CD4-positive, alpha-beta T cell treated with Interleukin-6 at 100 ng/mL for 8 hours (primary cell): ENCODE measurements around the gene DPYSL4.
"Not testable (repeated sequence)": the region's sequence is repeated elsewhere in the genome, so short reads cannot be mapped to it uniquely, and the experiment has no call there.

ENCODE experiments used
- DNase-seq: peaks from one replicate; pipeline ENCODE4 v3.0.0-alpha.2; 2020; ENCODE audit warnings: mixed read lengths, low spot score

DPYSL4 gene

DNA sequence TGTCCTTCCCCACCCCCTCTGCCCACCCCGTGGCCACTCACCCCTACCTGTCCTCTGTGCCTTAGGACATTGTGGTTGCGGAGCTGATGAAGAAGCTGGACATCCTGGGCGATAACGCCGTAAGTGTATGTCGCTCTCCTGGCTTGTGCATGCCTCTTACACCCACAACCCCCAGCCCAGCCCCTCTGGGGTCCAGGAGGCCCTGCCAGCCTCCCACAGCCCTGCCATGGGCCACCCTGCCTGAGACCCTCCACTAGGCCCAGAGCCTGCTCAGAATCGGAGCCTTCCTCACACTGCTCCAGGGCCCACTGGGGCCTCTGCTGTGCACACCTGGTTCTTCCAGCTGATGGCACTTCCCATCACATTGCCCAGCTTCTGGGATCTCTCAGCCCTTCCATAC, 36.8 kb upstream of the DPYSL4 start:
- no peak for DNase-seq

DNA sequence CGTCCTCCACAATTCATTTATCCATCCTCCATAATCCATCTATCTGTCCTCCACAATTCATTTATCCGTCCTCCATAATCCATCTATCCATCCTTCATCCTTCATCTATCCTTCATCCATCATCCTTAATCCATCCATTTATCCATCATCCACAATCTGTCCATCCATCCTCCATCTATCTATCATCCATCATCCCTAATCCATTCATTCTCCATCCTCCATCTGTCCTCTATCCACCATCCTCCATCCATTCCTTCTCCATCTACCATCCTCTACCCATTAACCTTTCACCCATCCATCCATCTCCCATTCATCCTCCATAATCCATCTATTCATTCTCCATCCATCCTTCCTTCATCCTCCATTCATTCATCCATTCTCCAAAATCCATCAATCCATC, 36.0 kb upstream of the DPYSL4 start:
- DNase-seq: no peak

DNA sequence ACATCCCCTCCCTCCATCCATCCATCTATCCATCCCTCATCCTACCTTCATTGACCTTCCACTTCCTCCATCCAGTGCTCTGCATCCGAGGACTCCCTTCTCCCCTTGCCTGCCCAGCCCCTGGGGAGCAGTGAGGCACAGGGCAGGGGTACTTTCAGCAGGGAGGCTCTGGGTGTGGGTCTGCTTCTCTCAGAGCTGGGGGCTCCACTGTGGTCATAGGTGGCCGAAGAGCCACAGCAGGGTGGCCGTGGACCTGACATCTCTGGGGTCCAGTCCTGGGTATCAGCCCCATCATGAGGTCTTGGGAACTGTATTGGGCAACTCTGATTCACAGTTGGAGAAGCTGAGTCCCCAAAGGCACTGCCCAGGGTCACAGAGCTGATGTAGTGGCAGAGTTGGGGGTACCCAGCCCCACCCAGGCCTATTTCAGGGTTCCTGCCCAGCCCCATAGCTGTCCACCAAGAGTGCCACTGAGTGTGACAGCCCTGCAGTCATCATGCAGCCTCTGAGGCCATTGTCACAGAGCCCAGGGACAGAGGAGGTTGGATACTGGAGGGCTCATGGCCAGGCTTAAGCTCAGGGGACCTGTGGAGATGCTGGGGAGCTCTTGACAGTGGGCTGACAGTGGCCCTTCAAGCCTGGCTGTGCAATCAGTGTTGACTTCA, 35.3 kb upstream of the DPYSL4 start:
- no peak for DNase-seq

GRCh38 chr10:132151951-132152505, 34.7 kb upstream of the DPYSL4 start:
- no peak for DNase-seq

DNA sequence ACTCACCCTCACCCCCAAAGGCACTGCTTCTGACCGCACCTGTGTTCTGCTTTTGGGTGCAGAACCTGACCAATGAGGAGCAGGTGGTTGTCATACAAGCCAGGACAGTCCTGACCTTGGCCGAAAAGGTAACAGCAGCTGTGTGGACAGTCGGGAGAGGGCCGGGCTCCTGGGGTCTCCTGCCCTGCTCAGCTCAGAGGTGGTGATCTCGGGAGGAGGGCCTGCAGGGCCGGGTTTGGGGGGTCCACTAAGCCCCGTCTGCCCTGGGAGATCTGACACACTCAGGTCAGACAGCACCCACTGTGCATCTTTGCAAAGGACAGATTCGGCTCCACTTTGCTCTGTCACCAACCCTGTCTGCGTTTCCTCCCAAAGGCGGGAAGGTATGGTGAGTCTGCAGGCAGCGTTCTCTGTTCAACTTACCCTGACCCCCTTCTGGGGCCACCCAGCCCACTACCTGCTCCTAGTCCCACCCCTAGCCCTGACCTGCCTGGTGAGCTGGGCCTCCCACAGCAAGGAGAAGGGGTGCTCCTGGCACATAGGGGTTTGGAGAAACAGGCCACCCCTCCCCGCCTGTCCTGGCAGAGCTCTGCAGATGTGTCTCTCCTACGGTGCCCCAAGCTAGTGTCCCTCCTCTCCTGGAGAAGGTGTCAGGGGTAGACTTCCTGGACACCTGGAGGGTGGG, 33.7 kb upstream of the DPYSL4 start:
- DNase-seq: no peak

- DNase-seq: no peak
Observed at GRCh38 chr10:132153616-132154217, 33.0 kb upstream of the DPYSL4 start.

GRCh38 chr10:132154440-132154839, 32.3 kb upstream of the DPYSL4 start:
- no peak for DNase-seq

DNA sequence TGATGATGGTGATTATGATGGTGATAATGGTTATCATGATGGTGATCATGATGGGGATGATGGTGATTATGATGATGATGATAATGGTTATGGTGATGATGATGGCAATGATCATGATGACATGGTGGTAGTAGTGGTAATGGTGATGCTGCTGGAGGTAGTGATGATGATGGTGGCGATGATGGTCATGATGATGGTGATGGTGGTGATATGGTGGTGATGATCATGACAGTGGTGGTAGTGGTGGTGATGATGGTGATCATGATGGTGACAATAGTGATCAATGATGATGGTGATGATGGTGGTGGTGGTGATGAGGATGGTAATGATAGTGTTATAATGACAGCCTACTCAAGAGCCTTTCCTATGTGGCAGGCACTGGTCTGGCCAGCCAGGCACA, 31.8 kb upstream of the DPYSL4 start:
- no peak for DNase-seq

- no peak for DNase-seq
Observed at GRCh38 chr10:132155723-132156381, 30.9 kb upstream of the DPYSL4 start.

DNA sequence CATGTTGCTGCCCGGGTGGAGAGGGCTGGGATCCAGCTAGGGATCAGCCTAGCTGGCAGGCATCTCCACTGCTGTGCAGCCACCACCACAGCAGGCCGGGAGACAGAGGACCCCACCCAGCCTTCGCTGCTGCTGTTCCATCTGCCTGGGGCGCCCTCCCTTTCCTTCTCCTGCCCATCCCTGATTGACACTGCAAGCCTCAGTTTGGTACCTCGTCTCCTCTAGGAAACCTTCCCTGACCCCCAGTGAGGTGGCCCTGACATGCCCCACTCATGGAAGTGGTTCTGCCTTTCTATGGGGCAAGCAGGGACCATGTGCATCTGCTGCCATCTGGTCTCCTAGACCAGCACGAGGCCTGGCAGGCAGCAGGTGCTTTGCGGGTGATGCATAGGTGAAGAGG, 30.4 kb upstream of the DPYSL4 start:
- DNase-seq: no peak

DNA sequence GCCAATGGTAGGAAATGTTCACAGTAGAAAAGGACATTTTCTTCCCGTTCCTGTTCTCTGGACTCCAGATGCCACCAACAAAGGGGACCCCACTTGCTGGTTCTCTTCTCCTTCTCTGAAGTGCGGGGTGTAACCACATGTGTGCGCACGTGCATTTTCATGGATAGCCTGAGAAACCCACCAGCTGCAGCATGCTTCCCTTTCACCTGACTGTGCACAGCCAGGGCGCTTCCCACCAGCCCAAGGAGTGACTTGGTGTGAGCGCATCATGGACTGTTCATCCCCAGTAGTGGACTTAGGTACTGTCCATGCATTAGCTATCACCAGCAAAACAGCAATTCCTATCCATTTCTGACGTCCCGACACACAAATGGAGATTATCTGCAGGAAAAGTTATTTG, 29.6 kb upstream of the DPYSL4 start:
- no peak for DNase-seq

- peak; percentile 56 for DNase-seq
Observed at GRCh38 chr10:132158122-132158741, 28.5 kb upstream of the DPYSL4 start.

- peak; percentile 53 for DNase-seq
Observed at GRCh38 chr10:132158823-132159222, 27.9 kb upstream of the DPYSL4 start.

DNA sequence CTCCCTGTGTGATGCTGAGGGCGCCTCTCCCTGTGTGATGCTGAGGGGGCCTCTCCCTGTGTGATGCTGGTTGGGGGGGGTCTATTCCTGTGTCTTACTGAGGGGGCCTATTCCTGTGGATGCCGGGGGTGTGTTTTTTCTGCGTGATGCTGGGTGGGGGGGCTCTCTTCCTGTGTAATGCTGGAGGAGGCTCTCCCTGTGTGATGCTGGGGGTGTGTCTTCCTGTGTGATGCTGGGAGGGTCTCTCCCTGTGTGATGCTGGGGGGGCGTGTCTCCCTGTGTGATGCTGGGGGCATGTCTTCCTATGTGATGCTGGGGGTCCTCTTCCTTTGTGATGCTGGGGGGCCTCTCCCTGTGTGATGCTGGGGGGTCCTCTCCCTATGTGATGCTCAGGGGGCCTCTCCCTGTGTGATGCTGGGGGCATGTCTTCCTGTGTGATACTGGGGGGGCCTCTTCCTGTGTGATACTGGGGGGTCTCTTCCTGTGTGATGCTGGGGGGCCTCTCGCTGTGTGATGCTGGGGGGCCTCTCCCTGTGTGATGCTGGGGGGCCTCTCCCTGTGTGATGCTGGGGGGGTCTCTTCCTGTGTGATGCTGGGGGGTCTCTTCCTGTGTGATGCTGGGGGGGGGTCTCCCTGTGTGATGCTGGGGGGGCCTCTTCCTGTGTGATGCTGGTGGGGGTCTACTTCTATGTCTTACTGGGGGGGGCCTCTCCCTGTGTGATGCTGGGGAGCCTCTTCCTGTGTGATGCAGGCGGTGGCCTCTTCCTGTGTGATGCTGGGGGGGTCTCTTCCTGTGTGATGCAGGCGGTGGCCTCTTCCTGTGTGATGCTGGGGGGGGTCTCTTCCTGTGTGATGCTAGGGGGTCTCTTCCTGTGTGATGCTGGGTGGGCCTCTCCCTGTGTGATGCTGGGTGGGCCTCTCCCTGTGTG, 27.2 kb upstream of the DPYSL4 start:
- DNase-seq: peak; percentile 66

DNA sequence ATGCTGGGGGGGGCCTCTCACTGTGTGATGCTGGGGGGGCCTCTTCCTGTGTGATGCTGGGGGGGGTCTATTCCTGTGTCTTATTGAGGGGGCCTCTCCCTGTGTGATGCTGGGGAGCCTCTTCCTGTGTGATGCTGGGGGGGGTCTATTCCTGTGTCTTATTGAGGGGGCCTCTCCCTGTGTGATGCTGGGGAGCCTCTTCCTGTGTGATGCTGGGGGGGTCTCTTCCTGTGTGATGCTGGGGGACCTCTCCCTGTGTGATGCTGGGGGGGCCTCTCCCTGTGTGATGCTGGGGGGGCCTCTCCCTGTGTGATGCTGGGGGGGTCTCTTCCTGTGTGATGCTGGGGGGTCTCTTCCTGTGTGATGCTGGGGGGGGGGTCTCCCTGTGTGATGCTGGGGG, 26.5 kb upstream of the DPYSL4 start:
- DNase-seq: not testable (repeated sequence)

DNA sequence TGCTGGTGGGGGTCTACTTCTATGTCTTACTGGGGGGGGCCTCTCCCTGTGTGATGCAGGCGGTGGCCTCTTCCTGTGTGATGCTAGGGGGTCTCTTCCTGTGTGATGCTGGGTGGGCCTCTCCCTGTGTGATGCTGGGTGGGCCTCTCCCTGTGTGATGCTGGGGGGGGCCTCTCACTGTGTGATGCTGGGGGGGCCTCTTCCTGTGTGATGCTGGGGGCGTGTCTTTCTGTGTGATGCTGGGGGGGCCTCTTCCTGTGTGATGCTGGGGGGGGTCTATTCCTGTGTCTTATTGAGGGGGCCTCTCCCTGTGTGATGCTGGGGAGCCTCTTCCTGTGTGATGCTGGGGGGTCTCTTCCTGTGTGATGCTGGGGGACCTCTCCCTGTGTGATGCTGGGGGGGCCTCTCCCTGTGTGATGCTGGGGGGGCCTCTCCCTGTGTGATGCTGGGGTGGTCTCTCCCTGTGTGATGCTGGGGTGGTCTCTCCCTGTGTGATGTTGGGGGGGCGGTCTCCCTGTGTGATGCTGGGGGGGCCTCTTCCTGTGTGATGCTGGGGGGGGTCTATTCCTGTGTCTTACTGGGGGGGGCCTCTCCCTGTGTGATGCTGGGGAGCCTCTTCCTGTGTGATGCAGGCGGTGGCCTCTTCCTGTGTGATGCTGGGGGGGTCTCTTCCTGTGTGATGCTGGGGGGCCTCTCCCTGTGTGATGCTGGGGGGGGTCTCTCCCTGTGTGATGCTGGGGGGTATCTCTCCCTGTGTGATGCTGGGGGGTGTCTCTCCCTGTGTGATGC, 25.7 kb upstream of the DPYSL4 start:
- DNase-seq: not testable (repeated sequence)

DNA sequence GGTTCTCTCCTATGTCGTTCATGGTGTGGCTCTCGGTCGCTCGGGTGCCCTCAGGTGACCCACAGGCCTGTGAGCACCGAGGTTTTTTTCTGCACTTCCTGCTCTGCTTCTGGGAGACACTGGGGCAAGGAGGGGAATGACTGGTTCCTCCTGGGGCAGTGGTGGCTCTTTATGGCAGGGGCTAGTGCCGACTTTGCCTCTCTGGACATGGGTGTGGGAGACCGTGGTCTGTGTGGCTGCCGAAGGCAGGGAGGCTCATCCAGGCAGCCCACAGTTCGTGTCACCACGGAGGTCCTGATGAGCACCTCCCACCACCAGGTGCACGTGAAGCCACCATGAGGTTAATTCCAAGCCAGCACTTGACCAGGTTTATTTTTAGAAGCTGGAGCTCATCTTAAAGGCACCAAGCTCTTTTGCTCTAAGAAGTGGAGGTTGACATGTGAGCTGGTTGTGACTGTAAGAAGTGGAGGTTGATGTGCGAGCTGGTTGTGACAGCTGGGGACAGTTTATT, 24.7 kb upstream of the DPYSL4 start:
- peak; percentile 19 for DNase-seq

GRCh38 chr10:132162590-132163277, 24.0 kb upstream of the DPYSL4 start:
- DNase-seq: no peak

DNA sequence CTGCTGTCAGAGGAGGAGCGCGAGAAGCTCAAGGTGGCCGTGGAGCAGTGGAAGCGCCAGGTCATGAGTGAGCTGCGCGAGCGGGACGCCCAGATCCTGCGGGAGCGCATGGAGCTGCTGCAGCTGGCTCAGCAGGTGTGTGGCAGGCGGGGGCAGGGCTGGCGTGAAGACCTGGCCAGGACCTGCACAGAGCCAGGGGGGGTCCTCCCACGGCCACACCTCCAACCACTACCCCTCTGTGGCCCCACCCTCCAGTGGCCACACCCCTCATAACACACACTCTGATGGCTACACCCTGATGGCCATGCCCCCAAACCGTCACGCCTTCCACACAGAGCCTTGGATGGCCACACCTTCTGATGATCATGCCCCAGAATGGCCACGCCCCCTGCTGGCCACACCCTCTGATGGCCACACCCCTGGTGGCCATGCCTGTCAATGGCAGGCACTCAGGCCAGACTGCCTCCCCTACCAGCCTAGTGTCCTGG, 23.4 kb upstream of the DPYSL4 start:
- DNase-seq: no peak
